Spleen (tissue), 7 donors: ENCODE results near the gene SLC4A4.

Experiments used
- POLR2A ChIP-seq, 3 donors: fragments of 450-650 bp; IDR thresholded peaks; one replicate each; pipeline ENCODE4 v1.5.1; 2017; ENCODE audit warnings: antibody characterized with exemption in 3 of 3, mild to moderate bottlenecking in 1 of 3
- POLR2AphosphoS5 ChIP-seq, 3 donors: sonication (generic); formaldehyde crosslinking; IDR thresholded peaks; one replicate each; pipeline ENCODE4 v1.5.1; 2017; ENCODE audit warnings: antibody characterized with exemption in 3 of 3
- TF ChIP-seq, protein P1 (sequence below), 11 experiments: fragments of 200-600 bp in 7 of 11; fragments of 450-650 bp in 4 of 11; sonication (generic) in 4 of 11; IDR thresholded peaks in 8 of 11; conservative IDR thresholded peaks in 3 of 11; 1 replicate in 7 of 11; 2 replicates in 4 of 11; pipeline versions ENCODE4 v1.4.0 to v1.8.0; 2016 to 2021; ENCODE audit warnings: antibody characterized with exemption in 11 of 11, inconsistent platforms in 4 of 11, mild to moderate bottlenecking in 1 of 11
- donor health status: DM: no; HTN: no; CAD: no; lungs with moderate emphysema.
- donor health status: DM: no; HTN: no; CAD: no.
- donor health status: DM: no; HTN: no; CAD: no.

DNA sequence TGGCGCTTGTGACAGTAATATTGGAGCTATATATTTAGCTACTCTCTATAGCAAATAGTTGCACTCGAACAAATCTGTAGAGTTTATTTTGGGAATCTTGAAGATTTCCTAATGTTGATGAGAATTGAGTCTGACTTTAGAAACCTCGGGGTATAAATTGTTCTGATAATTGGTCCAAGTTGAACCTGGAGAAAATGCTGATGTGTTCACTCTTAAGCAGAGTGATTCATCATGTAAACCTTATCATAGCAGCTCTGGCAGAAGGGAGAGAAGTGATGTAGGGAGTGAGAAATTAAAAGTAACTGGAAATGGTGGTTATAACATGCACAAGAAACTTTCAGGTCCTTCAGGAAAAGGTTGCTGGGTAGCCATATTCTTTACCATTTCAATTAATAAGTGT, 16.4 kb upstream of the SLC4A4 start:
- TF ChIP-seq POLR2A (IDR thresholded peaks at IDR 0.05): no peak
- TF ChIP-seq, protein P1, sequence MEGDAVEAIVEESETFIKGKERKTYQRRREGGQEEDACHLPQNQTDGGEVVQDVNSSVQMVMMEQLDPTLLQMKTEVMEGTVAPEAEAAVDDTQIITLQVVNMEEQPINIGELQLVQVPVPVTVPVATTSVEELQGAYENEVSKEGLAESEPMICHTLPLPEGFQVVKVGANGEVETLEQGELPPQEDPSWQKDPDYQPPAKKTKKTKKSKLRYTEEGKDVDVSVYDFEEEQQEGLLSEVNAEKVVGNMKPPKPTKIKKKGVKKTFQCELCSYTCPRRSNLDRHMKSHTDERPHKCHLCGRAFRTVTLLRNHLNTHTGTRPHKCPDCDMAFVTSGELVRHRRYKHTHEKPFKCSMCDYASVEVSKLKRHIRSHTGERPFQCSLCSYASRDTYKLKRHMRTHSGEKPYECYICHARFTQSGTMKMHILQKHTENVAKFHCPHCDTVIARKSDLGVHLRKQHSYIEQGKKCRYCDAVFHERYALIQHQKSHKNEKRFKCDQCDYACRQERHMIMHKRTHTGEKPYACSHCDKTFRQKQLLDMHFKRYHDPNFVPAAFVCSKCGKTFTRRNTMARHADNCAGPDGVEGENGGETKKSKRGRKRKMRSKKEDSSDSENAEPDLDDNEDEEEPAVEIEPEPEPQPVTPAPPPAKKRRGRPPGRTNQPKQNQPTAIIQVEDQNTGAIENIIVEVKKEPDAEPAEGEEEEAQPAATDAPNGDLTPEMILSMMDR (IDR thresholded peaks at IDR 0.05 in 8 of 11, conservative IDR thresholded peaks at IDR 0.05 in 3 of 11): no peak
- no peak for TF ChIP-seq POLR2AphosphoS5 (IDR thresholded peaks at IDR 0.05)
